Heart left ventricle (tissue), 16 donors: ENCODE data around the gene CPE. TPM values are rescaled to one million over a fixed set of nuclear protein-coding genes. Genes with fewer than 3 reads are reported as not detected.
A peak's percentile ranks its signal among the peaks of the same experiment; 100 is the strongest.

Source experiments
- ATAC-seq, 4 donors: fragments of 200-7000 bp; cut with Tn5 transposase; one replicate each; pipeline ENCODE4 v1.9.1; 2020 to 2022; ENCODE audit warnings: moderate library complexity in 4 of 4, mild to moderate bottlenecking in 3 of 4, moderate number of reproducible peaks in 1 of 4
- DNase-seq, 5 donors: peaks; one replicate each; pipeline ENCODE4 v3.0.0-alpha.2; 2020
- H3K27ac ChIP-seq, 12 donors: fragments of 200-600 bp; sonication (generic) in 4 of 12; one replicate each; pipeline versions ENCODE4 v1.5.0 to v1.8.0; 2016 to 2022; ENCODE audit warnings: mild to moderate bottlenecking in 2 of 12
- H3K27me3 ChIP-seq, 9 donors: fragments of 200-600 bp; sonication (generic) in 2 of 9; one replicate each; pipeline versions ENCODE4 v1.5.1 to v1.8.0; 2016 to 2022; ENCODE audit warnings: mild to moderate bottlenecking in 3 of 9
- H3K36me3 ChIP-seq, 9 donors: fragments of 200-600 bp; sonication (generic) in 2 of 9; one replicate each; pipeline versions ENCODE4 v1.5.0 to v1.8.0; 2018 to 2022; ENCODE audit warnings: mild to moderate bottlenecking in 2 of 9
- H3K4me1 ChIP-seq, 12 donors: fragments of 200-600 bp; sonication (generic) in 4 of 12; one replicate each; pipeline versions ENCODE4 v1.5.0 to v1.8.0; 2016 to 2022; ENCODE audit warnings: mild to moderate bottlenecking in 3 of 12
- H3K4me3 ChIP-seq, 12 donors: fragments of 200-600 bp; sonication (generic) in 4 of 12; one replicate each; pipeline versions ENCODE4 v1.5.0 to v1.8.0; 2017 to 2022; ENCODE audit warnings: mild to moderate bottlenecking in 9 of 12, moderate library complexity in 4 of 12
- H3K9me3 ChIP-seq, 12 donors: fragments of 200-600 bp; sonication (generic) in 4 of 12; one replicate each; pipeline versions ENCODE4 v1.5.0 to v1.8.0; 2016 to 2022; ENCODE audit warnings: mild to moderate bottlenecking in 1 of 12
- POLR2A ChIP-seq, 2 donors: fragments of 450-650 bp; IDR thresholded peaks; one replicate each; pipeline ENCODE4 v1.6.1; 2017; ENCODE audit warnings: antibody characterized with exemption in 2 of 2, mild to moderate bottlenecking in 2 of 2, moderate library complexity in 2 of 2
- WGBS, 4 donors: extraction: QIAGEN DNeasy Blood & Tissue Kit in 2 of 4; methylation state at CpG; one replicate each; pipeline versions ENCODE4 v1.1.5 to v1.1.7; 2013 to 2018; 5-methylcytosine and 5-hydroxymethylcytosine counted together
- intact Hi-C, 10 donors: fragments of 100-400 bp; cut with DNase I; formaldehyde crosslinking; loops; one replicate each; pipeline versions ENCODE4 v1.11.1 to v1.14.2; 2022
- polyA plus RNA-seq, 2 donors: library from polyadenylated mRNA; stranded (reverse); fragments of 200-250 nt; gene quantifications; one replicate each; pipeline ENCODE4 v1.2.3, GENCODE V29; 2013
- total RNA-seq, 9 donors: library from RNA; depleted of rRNA in 2 of 9; stranded (reverse); fragments of >200 nt in 2 of 9; fragmentation: NEBNext Ultra II Directional in 3 of 9; extraction: Animal tissue kit (Norgen Biotek cat#: 25700) in 3 of 9; gene quantifications; one replicate each; pipeline versions ENCODE4 v1.1.0 to v1.2.4, GENCODE V29; 2016 to 2023
- TF ChIP-seq, protein P1 (sequence below), 12 donors: fragments of 200-600 bp; sonication (generic) in 4 of 12; IDR thresholded peaks; one replicate each; pipeline versions ENCODE4 v1.5.0 to v1.8.0; 2018 to 2022; ENCODE audit warnings: antibody characterized with exemption in 12 of 12, mild to moderate bottlenecking in 5 of 12
- donor health status: ischemic (EF 13 %, LVEDD 7.1; RV severe dilation, severe dysfunction).
- donor health status: healthy with polysubstance abuse.
- donor health status: DM: no; HTN: yes; CAD: no.
- donor health status: DM: no; HTN: no; CAD: no.
- donor health status: ischemic (EF 25% LVEDD 6.9; RV normal size, moderate dysfunction).
- donor health status: ischemic (EF 25% LVEDD 5.7; RV mildly dilated, moderate dysfunction).
- donor health status: healthy.
- donor health status: DM: yes; HTN: yes; CAD: no.
- donor health status: ischemic (EF 35%, LVEDD 5.7; RV mildly dilated, moderate dysfunction).
- donor health status: nonischemic (EF 11% LVEDD 7.7; RV severe dilation, severe dysfunction).
- donor health status: DM: yes; HTN: yes; CAD: no.
- donor health status: PGD.
- donor health status: ischemic (EF 29% LVEDD 5.4; RV normal size, mild dysfunction).
- donor health status: nonischemic (EF 23%, LVEDD 6.1; RV moderate dilation, normal function).

Gene CPE
- total and polyA plus RNA-seq, 11 donors, result 13.3 to 115 (median 28.4) TPM

DNA sequence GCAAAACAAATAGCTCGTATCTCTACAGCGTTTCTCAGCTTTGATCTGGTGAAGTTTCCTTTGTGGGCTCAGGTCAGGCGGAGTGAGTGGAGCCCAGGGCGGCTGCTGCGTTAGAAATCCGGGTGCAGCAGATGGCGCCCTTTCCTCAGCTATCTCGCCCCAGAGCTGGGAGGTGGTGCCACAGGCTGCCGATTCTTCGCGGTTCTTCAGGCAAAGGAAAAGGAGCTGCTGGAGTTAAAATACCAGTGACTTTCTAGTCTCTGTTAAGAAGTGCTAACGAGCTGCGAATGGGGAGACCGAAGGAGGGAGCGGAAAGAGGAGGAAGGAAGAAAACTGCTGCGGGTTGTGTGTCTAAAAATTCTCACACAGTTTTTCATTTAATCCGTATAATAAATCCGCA is 114.6 kb downstream of the CPE start:
- intact Hi-C loops, result loop anchor here in 8 of 10 donors (1.0 to 10.0 kb wide), 8 partner anchors 43 to 1101 kb away; no protein-coding TSS in a partner anchor
- 11 to 21% (median 16%) methylated on average over 18 of the region's 18 CpGs for WGBS, 4 donors
- H3K4me1 ChIP-seq, result peaks cover 0 to 4% (median 0%) of the 10 kb centered on the region in 12 donors
- H3K27ac ChIP-seq, result no peak overlapping the region
- TF ChIP-seq, protein P1, sequence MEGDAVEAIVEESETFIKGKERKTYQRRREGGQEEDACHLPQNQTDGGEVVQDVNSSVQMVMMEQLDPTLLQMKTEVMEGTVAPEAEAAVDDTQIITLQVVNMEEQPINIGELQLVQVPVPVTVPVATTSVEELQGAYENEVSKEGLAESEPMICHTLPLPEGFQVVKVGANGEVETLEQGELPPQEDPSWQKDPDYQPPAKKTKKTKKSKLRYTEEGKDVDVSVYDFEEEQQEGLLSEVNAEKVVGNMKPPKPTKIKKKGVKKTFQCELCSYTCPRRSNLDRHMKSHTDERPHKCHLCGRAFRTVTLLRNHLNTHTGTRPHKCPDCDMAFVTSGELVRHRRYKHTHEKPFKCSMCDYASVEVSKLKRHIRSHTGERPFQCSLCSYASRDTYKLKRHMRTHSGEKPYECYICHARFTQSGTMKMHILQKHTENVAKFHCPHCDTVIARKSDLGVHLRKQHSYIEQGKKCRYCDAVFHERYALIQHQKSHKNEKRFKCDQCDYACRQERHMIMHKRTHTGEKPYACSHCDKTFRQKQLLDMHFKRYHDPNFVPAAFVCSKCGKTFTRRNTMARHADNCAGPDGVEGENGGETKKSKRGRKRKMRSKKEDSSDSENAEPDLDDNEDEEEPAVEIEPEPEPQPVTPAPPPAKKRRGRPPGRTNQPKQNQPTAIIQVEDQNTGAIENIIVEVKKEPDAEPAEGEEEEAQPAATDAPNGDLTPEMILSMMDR (IDR thresholded peaks at IDR 0.05), result peak; percentile 47 to 80 (median 66)
- no peak for TF ChIP-seq POLR2A (IDR thresholded peaks at IDR 0.05)
- no peaks in the 10 kb centered on the region for H3K9me3 ChIP-seq
- peak overlapping the region in 2 of 12 donors; percentile 10 to 32 for H3K4me3 ChIP-seq
- peaks cover 0 to 12% (median 0%) of the 10 kb centered on the region in 9 donors for H3K36me3 ChIP-seq
- DNase-seq (peak; percentile 50 to 83 (median 64)), ATAC-seq (peak; percentile 75 to 97 (median 93))
- H3K27me3 ChIP-seq, result peaks cover 0 to 3% (median 0%) of the 10 kb centered on the region in 9 donors

DNA sequence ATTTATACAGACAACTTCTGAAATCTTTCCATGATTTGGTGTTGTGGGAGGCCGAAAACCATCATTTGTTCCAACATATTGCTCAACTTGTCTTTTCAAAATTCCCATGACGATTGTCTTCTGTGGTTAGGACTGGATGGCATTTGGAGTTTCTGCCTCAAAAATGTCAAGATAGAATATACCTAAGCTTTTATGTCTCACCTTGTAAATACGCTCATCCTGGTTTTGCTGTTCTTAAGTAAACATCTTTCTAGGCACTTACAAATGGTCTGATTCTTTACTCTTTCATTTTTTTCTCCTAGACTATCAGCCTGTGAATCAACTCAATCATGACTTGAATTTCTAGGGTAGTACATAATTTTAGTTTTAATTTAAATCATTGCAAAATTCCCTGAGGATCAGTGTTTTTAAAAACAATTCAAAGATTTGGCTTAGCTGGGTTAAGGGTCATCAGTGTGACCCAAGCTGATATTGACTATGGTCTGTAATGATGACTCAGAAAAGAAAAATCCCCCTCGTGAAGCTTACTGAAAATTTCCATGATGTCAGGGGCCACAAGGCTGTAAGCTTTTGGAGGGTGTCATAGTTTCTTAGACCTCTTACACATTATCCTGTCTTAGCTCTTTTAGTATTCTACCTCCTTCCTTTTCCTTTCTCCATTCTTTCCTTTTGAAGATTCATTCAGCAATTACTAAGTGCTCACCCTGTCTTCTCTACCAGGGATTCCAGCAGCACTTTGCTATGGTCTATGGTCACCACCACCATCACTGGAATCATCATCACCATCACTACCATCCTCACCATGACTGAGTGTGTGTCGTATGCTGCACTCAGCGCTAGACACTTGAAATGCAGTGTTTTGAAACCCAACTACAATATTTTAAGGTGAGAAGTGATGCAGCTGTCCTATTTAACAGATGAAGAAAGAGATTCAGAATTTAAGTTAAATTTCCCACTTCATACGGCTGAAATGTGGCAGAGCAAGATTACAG is 124.4 kb downstream of the CPE start:
- 86 to 87% (median 86%) methylated on average over 7 of the region's 7 CpGs for WGBS, 4 donors
- Histone ChIP-seq H3K9me3 (no peaks in the 10 kb centered on the region), H3K36me3 (peaks cover 0 to 8% (median 0%) of the 10 kb centered on the region in 9 donors), H3K27ac (peak overlapping the region in 4 of 12 donors; percentile 15 to 41 (median 26)), H3K27me3 (no peaks in the 10 kb centered on the region), H3K4me1 (peaks cover 0 to 10% (median 0%) of the 10 kb centered on the region in 12 donors), H3K4me3 (no peak overlapping the region)
- DNase-seq, result no peak
- intact Hi-C loops, result no loop called here
- ATAC-seq, result peak in 3 of 4 donors; percentile 29 to 75 (median 56)
- no peak for TF ChIP-seq POLR2A (IDR thresholded peaks at IDR 0.05)
- TF ChIP-seq, protein P1 (IDR thresholded peaks at IDR 0.05), result no peak

DNA sequence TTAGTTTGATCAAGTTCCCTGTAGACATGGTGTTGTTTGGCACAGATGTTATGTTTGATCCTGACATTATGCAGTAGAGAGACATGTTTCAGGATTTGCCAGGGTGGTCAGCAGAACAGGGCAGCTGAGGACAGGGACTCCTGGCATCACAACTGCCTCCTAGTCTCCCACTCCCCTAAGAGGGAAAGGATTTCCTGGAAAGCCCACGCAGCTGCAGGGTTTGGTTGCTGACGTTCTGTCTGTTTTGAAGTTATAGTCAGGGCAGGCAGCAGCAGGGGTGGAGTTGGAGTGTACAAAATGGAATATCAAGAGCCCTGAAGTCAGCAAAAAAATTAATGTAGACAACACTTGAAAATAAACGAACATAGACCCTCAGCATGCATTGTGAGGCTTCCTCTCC is 125.4 kb downstream of the CPE start:
- ATAC-seq (no peak), DNase-seq (no peak)
- H3K27me3 ChIP-seq, result no peaks in the 10 kb centered on the region
- H3K4me3 ChIP-seq, result no peak overlapping the region
- WGBS, 4 donors, result 32 to 60% (median 44%) methylated on average over 3 of the region's 3 CpGs
- peaks cover 0 to 10% (median 0%) of the 10 kb centered on the region in 12 donors for H3K4me1 ChIP-seq
- intact Hi-C loops, result no loop called here
- TF ChIP-seq, protein P1 (IDR thresholded peaks at IDR 0.05), result no peak
- no peak for TF ChIP-seq POLR2A (IDR thresholded peaks at IDR 0.05)
- peaks cover 0 to 2% (median 0%) of the 10 kb centered on the region in 9 donors for H3K36me3 ChIP-seq
- H3K9me3 ChIP-seq, result no peaks in the 10 kb centered on the region
- H3K27ac ChIP-seq, result peak overlapping the region in 2 of 12 donors; percentile 15 to 41
